ENCODE data around the gene NACA. TPM values are rescaled to one million over a fixed set of nuclear protein-coding genes. Genes with fewer than 3 reads are reported as not detected.

NACA gene
- polyA plus RNA-seq (2013): 1,910 and 1,942 TPM in 2 replicates

DNA sequence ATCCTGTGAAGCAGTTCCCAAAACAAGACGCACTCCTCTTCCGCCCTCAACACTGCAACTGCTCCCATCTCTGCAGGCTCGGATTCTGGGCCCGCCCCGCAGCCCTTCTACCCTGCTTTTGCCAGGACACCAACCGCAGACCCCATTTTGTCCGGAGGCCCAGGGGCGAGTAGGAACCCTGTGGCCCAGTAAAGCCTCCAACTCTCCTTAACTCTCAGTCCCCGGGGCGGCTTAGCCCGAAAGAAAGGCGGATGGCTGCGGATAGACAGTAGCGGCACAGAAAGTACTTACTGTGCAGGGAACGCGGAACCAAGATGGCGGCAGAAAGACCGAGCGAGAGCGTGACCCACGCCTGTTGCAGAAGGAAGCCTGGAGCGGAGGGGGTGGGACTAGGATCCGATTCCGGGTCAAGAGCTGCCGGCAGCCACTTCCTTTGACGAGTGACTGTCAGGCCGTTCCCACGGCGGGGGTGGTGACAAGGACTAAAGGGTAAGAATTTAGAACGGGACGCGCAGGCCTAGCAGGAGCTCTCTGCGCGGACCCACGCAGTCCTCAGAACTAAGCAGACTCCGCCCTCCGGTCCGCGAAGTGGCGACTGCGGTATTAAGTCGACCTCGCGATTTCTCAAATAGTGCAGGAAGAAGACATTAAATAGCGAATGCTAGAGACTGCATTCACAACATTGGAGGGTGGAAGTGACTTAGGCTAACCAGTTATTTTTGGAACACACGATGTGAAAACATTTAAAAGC is at the start of gene NACA:
Gene NACA, minus strand, starts transcription at position 328 of the 751 bp plus-strand sequence. CDS start 778 bp downstream, outside the sequence.
- peak within 1 kb of the TSS; percentile 85 for H3K27ac ChIP-seq (ENCODE audit: low read depth, low read length)
- H3K36me3 ChIP-seq (ENCODE audit: control insufficient read depth in 1 of 2, insufficient read depth in 2 of 2, low read length in 2 of 2): peaks cover 10 to 16% of the 10 kb centered on the region in 2 experiments
- H3K4me3 ChIP-seq (ENCODE audit: low read depth, low read length): peak within 1 kb of the TSS; percentile 87
- peaks cover 14% of the 10 kb centered on the region for H3K79me1 ChIP-seq (ENCODE audit: low read length)
- H3K4me1 ChIP-seq (ENCODE audit: control insufficient read depth in 1 of 2, insufficient read depth in 2 of 2, low read length in 2 of 2): peaks cover 14 to 18% of the 10 kb centered on the region in 2 experiments
- H3K18ac ChIP-seq (ENCODE audit: low read length): peak within 1 kb of the TSS; percentile 66
- peak within 1 kb of the TSS; percentile 97 for H3K9ac ChIP-seq (ENCODE audit: low read length)
- H2BK12ac ChIP-seq (ENCODE audit: low read length): no peak within 1 kb of the TSS
- H3K14ac ChIP-seq (ENCODE audit: low read length): peak within 1 kb of the TSS; percentile 78
- WGBS (ENCODE audit: extremely low coverage, insufficient coverage, insufficient read length): no CpG with 5 or more reads among the region's 46 CpGs
- peak within 1 kb of the TSS; percentile 94 for H4K8ac ChIP-seq (ENCODE audit: low read depth, low read length)
- peak within 1 kb of the TSS; percentile 58 for H2AFZ ChIP-seq (ENCODE audit: insufficient read depth, low read length, poor library complexity)
- peak within 1 kb of the TSS; percentile 84 for H2BK5ac ChIP-seq (ENCODE audit: low read depth, low read length, poor library complexity)
- peak within 1 kb of the TSS; percentile 14 for H3K23ac ChIP-seq (ENCODE audit: low read length)
- H4K91ac ChIP-seq (ENCODE audit: low read depth, low read length): peak within 1 kb of the TSS; percentile 97
- peak within 1 kb of the TSS; percentile 82 for H4K12ac ChIP-seq (ENCODE audit: low read depth, low read length)
- peak; percentile 99 for DNase-seq
- peaks cover 27% of the 10 kb centered on the region for H3K79me2 ChIP-seq (ENCODE audit: control insufficient read depth, insufficient read depth, low read length, poor library complexity)
- no peaks in the 10 kb centered on the region for H3K27me3 ChIP-seq (ENCODE audit: insufficient read depth, low read length)
- H3K4ac ChIP-seq (ENCODE audit: low read depth, low read length): peak within 1 kb of the TSS; percentile 92
- no peaks in the 10 kb centered on the region for H3K9me3 ChIP-seq (ENCODE audit: insufficient read depth, low read depth, low read length)
- peak within 1 kb of the TSS; percentile 93 for H3K4me2 ChIP-seq (ENCODE audit: low read length)
- H2BK120ac ChIP-seq (ENCODE audit: insufficient read depth, low read length, poor library complexity): peak within 1 kb of the TSS; percentile 61
- H2AK5ac ChIP-seq (ENCODE audit: low read length): peak within 1 kb of the TSS; percentile 77

DNA sequence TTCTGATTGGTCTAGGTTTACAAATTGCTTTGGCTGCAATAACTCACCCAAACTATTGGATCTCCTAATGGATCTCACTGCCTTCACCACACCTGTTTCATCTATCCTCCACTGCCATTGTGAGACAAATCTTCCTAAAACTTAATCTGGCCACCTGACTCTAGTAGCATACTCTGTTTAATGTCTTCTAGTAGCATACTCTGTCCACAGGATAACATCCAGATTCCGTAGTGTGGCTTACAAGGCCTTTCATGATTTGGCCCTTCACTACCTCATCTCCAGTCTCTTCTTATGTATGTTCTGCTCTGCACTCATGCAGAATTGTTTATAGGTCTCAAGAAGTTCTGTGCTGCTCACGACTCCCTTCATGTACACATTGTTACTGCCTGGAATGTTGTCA is 48.0 kb upstream of the NACA start:
- Histone ChIP-seq H3K9me3 (ENCODE audit: insufficient read depth, low read depth, low read length) (peaks cover 1% of the 10 kb centered on the region), H3K79me1 (ENCODE audit: low read length) (no peaks in the 10 kb centered on the region), H3K18ac (ENCODE audit: low read length) (no peak overlapping the region), H3K79me2 (ENCODE audit: control insufficient read depth, insufficient read depth, low read length, poor library complexity) (no peaks in the 10 kb centered on the region), H3K27me3 (ENCODE audit: insufficient read depth, low read length) (no peaks in the 10 kb centered on the region), H3K27ac (ENCODE audit: low read depth, low read length) (no peak overlapping the region), H4K8ac (ENCODE audit: low read depth, low read length) (no peak overlapping the region), H2BK120ac (ENCODE audit: insufficient read depth, low read length, poor library complexity) (no peak overlapping the region), H2AFZ (ENCODE audit: insufficient read depth, low read length, poor library complexity) (no peak overlapping the region), H2BK5ac (ENCODE audit: low read depth, low read length, poor library complexity) (no peak overlapping the region), H3K9ac (ENCODE audit: low read length) (no peak overlapping the region), H2AK5ac (ENCODE audit: low read length) (no peak overlapping the region), H4K12ac (ENCODE audit: low read depth, low read length) (no peak overlapping the region), H3K23ac (ENCODE audit: low read length) (peak overlapping the region; percentile 84), H2BK12ac (ENCODE audit: low read length) (no peak overlapping the region), H3K4me1 (ENCODE audit: control insufficient read depth in 1 of 2, insufficient read depth in 2 of 2, low read length in 2 of 2) (no peaks in the 10 kb centered on the region), H4K91ac (ENCODE audit: low read depth, low read length) (no peak overlapping the region), H3K4ac (ENCODE audit: low read depth, low read length) (no peak overlapping the region), H3K4me3 (ENCODE audit: low read depth, low read length) (no peak overlapping the region), H3K36me3 (ENCODE audit: control insufficient read depth in 1 of 2, insufficient read depth in 2 of 2, low read length in 2 of 2) (no peaks in the 10 kb centered on the region), H3K14ac (ENCODE audit: low read length) (no peak overlapping the region), H3K4me2 (ENCODE audit: low read length) (no peak overlapping the region)
- no CpG with 5 or more reads among the region's 2 CpGs for WGBS (ENCODE audit: extremely low coverage, insufficient coverage, insufficient read length)
- no peak for DNase-seq

GRCh38 chr12:56772625-56773024 is 47.5 kb upstream of the NACA start:
- DNase-seq: no peak
- no peak overlapping the region for H3K27ac ChIP-seq (ENCODE audit: low read depth, low read length)
- no peak overlapping the region for H3K4me2 ChIP-seq (ENCODE audit: low read length)
- no peaks in the 10 kb centered on the region for H3K79me1 ChIP-seq (ENCODE audit: low read length)
- H2BK5ac ChIP-seq (ENCODE audit: low read depth, low read length, poor library complexity): no peak overlapping the region
- H3K23ac ChIP-seq (ENCODE audit: low read length): no peak overlapping the region
- H4K91ac ChIP-seq (ENCODE audit: low read depth, low read length): no peak overlapping the region
- no peaks in the 10 kb centered on the region for H3K79me2 ChIP-seq (ENCODE audit: control insufficient read depth, insufficient read depth, low read length, poor library complexity)
- H3K18ac ChIP-seq (ENCODE audit: low read length): no peak overlapping the region
- no peak overlapping the region for H4K12ac ChIP-seq (ENCODE audit: low read depth, low read length)
- peaks cover 1% of the 10 kb centered on the region for H3K9me3 ChIP-seq (ENCODE audit: insufficient read depth, low read depth, low read length)
- H2BK120ac ChIP-seq (ENCODE audit: insufficient read depth, low read length, poor library complexity): no peak overlapping the region
- no peaks in the 10 kb centered on the region for H3K4me1 ChIP-seq (ENCODE audit: control insufficient read depth in 1 of 2, insufficient read depth in 2 of 2, low read length in 2 of 2)
- H3K14ac ChIP-seq (ENCODE audit: low read length): no peak overlapping the region
- H2AK5ac ChIP-seq (ENCODE audit: low read length): no peak overlapping the region
- no peak overlapping the region for H2BK12ac ChIP-seq (ENCODE audit: low read length)
- no peak overlapping the region for H3K4ac ChIP-seq (ENCODE audit: low read depth, low read length)
- H3K27me3 ChIP-seq (ENCODE audit: insufficient read depth, low read length): no peaks in the 10 kb centered on the region
- H3K36me3 ChIP-seq (ENCODE audit: control insufficient read depth in 1 of 2, insufficient read depth in 2 of 2, low read length in 2 of 2): no peaks in the 10 kb centered on the region
- no peak overlapping the region for H3K4me3 ChIP-seq (ENCODE audit: low read depth, low read length)
- no CpG with 5 or more reads among the region's 5 CpGs for WGBS (ENCODE audit: extremely low coverage, insufficient coverage, insufficient read length)
- no peak overlapping the region for H3K9ac ChIP-seq (ENCODE audit: low read length)
- H4K8ac ChIP-seq (ENCODE audit: low read depth, low read length): no peak overlapping the region
- H2AFZ ChIP-seq (ENCODE audit: insufficient read depth, low read length, poor library complexity): no peak overlapping the region

GRCh38 chr12:56769868-56770267 is 44.8 kb upstream of the NACA start:
- H3K9ac ChIP-seq (ENCODE audit: low read length): no peak overlapping the region
- no CpG with 5 or more reads among the region's 3 CpGs for WGBS (ENCODE audit: extremely low coverage, insufficient coverage, insufficient read length)
- H2AFZ ChIP-seq (ENCODE audit: insufficient read depth, low read length, poor library complexity): no peak overlapping the region
- no peaks in the 10 kb centered on the region for H3K79me1 ChIP-seq (ENCODE audit: low read length)
- DNase-seq: no peak
- no peaks in the 10 kb centered on the region for H3K36me3 ChIP-seq (ENCODE audit: control insufficient read depth in 1 of 2, insufficient read depth in 2 of 2, low read length in 2 of 2)
- H3K18ac ChIP-seq (ENCODE audit: low read length): no peak overlapping the region
- H2AK5ac ChIP-seq (ENCODE audit: low read length): no peak overlapping the region
- H4K8ac ChIP-seq (ENCODE audit: low read depth, low read length): no peak overlapping the region
- no peak overlapping the region for H2BK5ac ChIP-seq (ENCODE audit: low read depth, low read length, poor library complexity)
- no peaks in the 10 kb centered on the region for H3K4me1 ChIP-seq (ENCODE audit: control insufficient read depth in 1 of 2, insufficient read depth in 2 of 2, low read length in 2 of 2)
- no peak overlapping the region for H3K23ac ChIP-seq (ENCODE audit: low read length)
- no peak overlapping the region for H4K12ac ChIP-seq (ENCODE audit: low read depth, low read length)
- H3K14ac ChIP-seq (ENCODE audit: low read length): no peak overlapping the region
- no peak overlapping the region for H3K4ac ChIP-seq (ENCODE audit: low read depth, low read length)
- H4K91ac ChIP-seq (ENCODE audit: low read depth, low read length): no peak overlapping the region
- H3K9me3 ChIP-seq (ENCODE audit: insufficient read depth, low read depth, low read length): peaks cover 1% of the 10 kb centered on the region
- H3K4me2 ChIP-seq (ENCODE audit: low read length): no peak overlapping the region
- H3K4me3 ChIP-seq (ENCODE audit: low read depth, low read length): no peak overlapping the region
- no peak overlapping the region for H2BK120ac ChIP-seq (ENCODE audit: insufficient read depth, low read length, poor library complexity)
- no peaks in the 10 kb centered on the region for H3K27me3 ChIP-seq (ENCODE audit: insufficient read depth, low read length)
- H3K79me2 ChIP-seq (ENCODE audit: control insufficient read depth, insufficient read depth, low read length, poor library complexity): no peaks in the 10 kb centered on the region
- H3K27ac ChIP-seq (ENCODE audit: low read depth, low read length): no peak overlapping the region
- no peak overlapping the region for H2BK12ac ChIP-seq (ENCODE audit: low read length)
